ES-I3 (cell line): Measurements from ENCODE around the gene TCTN1.
"Not testable (repeated sequence)": the region's sequence is repeated elsewhere in the genome, so short reads cannot be mapped to it uniquely, and the experiment has no call there.

Experiments
- H3K36me3 ChIP-seq: 2 replicates; pipeline ENCODE4 v1.6.1; 2013; ENCODE audit warnings: mild to moderate bottlenecking, low read length, control low read depth, moderate library complexity; ENCODE audit not compliant: insufficient read depth
- H3K4me1 ChIP-seq: 2 replicates; pipeline ENCODE4 v1.6.1; 2013; ENCODE audit warnings: mild to moderate bottlenecking, control low read depth, low read length; ENCODE audit not compliant: insufficient read depth
- H3K9ac ChIP-seq: 2 replicates; pipeline ENCODE4 v1.6.1; 2013; ENCODE audit warnings: low read depth, mild to moderate bottlenecking, low read length, moderate library complexity
- H3K9me3 ChIP-seq: 2 replicates; pipeline ENCODE4 v1.6.1; 2013; ENCODE audit warnings: mild to moderate bottlenecking, low read length, moderate library complexity; ENCODE audit not compliant: control insufficient read depth, insufficient read depth

Gene TCTN1

DNA sequence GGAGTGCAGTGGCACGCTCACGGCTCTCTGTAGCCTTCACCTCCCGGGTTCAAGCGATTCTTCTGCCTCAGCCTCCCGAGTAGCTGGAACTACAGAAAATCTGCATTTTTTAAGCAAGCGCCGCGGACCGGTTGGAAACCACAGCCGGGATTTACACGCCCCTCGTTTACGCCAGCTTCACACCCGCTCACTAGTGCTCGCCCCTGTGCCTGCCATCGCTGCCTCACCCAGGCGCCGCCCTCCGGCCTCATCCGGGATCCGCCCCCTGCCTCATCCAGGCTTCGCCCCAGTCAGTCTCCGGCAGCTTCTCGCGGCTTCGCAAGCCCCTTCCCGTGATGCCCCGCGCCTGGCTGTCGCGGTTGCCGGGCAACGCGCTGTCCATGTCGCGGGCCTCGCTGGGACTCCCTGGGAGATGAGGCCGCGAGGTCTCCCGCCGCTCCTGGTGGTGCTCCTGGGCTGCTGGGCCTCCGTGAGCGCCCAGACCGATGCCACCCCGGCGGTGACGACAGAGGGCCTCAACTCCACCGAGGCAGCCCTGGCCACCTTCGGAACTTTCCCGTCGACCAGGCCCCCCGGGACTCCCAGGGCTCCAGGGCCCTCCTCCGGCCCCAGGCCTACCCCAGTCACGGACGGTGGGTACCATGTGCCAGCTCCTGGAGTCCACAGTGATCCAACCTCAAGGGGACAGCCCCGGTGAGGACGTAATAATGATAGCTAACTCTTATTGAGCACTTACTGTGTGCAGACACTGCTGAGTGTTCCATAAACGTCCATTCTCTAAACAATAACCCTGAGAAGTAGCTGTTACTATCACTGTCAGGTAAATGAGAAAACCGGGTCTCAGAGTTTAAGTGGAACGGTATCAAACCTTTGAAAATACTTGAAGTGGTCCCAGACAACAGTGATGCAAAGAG, at the start of gene TCTN1:
Gene TCTN1, plus strand, starts transcription at position 359 of the 914 bp plus-strand sequence. Its CDS starts 54 bp downstream, at position 413.
- Histone ChIP-seq H3K4me1 (no peaks in the 10 kb centered on the region; the same call in 1 of the 2 replicates), H3K36me3 (no peaks in the 10 kb centered on the region), H3K9me3 (no peaks in the 10 kb centered on the region), H3K9ac (peak within 1 kb of the TSS; percentile 98)

DNA sequence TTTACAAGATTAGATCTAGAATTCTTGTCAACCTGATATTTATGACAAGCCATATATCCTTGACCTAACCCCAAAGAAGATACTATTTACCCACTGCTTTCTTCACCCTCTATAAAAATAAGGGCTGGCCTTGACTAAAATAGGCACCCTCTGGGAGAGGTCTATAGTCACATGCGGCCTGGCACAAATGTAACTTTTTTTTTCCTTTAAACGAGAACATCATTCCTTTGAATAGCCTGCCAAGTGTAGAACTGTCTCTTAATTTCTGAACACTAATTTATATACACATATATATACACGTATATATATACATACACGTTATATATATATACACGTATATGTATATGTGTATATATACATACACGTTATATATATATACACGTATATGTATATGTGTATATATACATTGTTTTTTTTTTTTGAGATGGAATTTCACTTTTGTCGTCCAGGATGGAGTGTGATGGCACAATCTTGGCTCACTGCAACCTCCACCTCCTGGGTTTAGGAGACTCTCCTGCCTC, 49.4 kb upstream of the TCTN1 start:
- no peak overlapping the region for H3K9ac ChIP-seq
- peaks cover 3% of the 10 kb centered on the region for H3K9me3 ChIP-seq
- H3K36me3 ChIP-seq, result no peaks in the 10 kb centered on the region
- peaks cover 4% of the 10 kb centered on the region; the same call in 1 of the 2 replicates for H3K4me1 ChIP-seq

GRCh38 chr12:110565894-110566871, 47.7 kb upstream of the TCTN1 start:
- Histone ChIP-seq H3K36me3 (no peaks in the 10 kb centered on the region), H3K9ac (no peak overlapping the region), H3K9me3 (peaks cover 7% of the 10 kb centered on the region), H3K4me1 (peaks cover 4% of the 10 kb centered on the region; the same call in 1 of the 2 replicates)

- no peak overlapping the region for H3K9ac ChIP-seq
- peaks cover 7% of the 10 kb centered on the region for H3K9me3 ChIP-seq
- H3K4me1 ChIP-seq, result peaks cover 4% of the 10 kb centered on the region; the same call in 1 of the 2 replicates
- no peaks in the 10 kb centered on the region for H3K36me3 ChIP-seq
These were observed 46.9 kb upstream of the TCTN1 start for GRCh38 chr12:110566993-110567392.

- H3K4me1 ChIP-seq, result peaks cover 4% of the 10 kb centered on the region; the same call in 1 of the 2 replicates
These were observed 45.2 kb upstream of the TCTN1 start for GRCh38 chr12:110568752-110569151.

GRCh38 chr12:110569838-110570237, 44.1 kb upstream of the TCTN1 start:
- H3K9ac ChIP-seq, H3K4me1 ChIP-seq: not testable (repeated sequence)

More at GRCh38 chr12:110568752-110569151, 45.2 kb upstream of the TCTN1 start:
- peaks cover 7% of the 10 kb centered on the region for H3K9me3 ChIP-seq
- no peak overlapping the region for H3K9ac ChIP-seq
- no peaks in the 10 kb centered on the region for H3K36me3 ChIP-seq

GRCh38 chr12:110570798-110571197, 43.1 kb upstream of the TCTN1 start:
- H3K9me3 ChIP-seq, H3K36me3 ChIP-seq, H3K4me1 ChIP-seq, H3K9ac ChIP-seq: not testable (repeated sequence)

More at GRCh38 chr12:110569838-110570237, 44.1 kb upstream of the TCTN1 start:
- not testable (repeated sequence) for H3K9me3 ChIP-seq, H3K36me3 ChIP-seq

DNA sequence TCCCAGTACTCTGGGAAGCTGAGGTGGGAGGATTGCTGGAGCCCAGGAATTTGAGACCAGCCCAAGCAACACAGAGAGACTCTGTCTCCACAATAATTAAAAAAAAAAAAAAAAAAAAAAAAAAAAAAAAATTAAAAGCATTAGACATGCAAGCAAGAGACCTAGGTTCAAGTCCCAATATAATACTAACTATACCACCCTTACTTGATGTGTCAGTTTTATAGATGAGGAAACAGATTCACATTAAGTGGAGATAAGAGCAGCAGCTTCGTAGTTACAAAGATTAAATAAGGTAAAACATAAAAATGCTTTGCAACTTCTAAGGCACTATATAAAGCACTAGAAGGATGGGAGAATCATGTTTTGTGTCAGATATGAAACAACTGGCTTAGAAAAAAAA, 39.9 kb upstream of the TCTN1 start:
- peaks cover under 1% of the 10 kb centered on the region; the same call in 1 of the 2 replicates for H3K4me1 ChIP-seq
- peaks cover 7% of the 10 kb centered on the region for H3K9me3 ChIP-seq
- H3K9ac ChIP-seq, result no peak overlapping the region
- no peaks in the 10 kb centered on the region for H3K36me3 ChIP-seq

DNA sequence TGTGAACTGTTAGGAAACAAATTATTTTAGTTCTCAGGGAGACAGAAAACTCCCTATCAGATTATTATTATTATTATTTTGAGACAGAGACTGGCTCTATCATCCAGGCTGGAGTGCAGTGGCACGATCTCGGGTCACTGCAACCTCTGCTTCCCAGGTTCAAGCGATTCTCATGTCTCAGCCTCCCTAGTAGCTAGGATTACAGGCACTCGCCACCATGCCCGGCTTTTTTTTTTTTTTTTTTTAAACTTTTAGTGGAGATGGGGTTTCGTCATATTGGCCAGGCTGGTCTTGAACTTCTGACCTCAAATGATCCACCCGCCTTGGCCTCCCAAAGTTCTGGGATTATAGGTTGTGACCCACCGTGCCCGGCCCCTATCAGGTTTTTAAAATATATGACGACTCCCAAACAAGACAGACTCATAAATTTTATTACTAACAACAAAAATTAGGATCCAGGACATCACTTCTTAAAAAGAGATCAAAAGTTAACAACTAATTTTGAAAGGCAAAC, 39.2 kb upstream of the TCTN1 start:
- not testable (repeated sequence) for H3K9ac ChIP-seq, H3K4me1 ChIP-seq, H3K36me3 ChIP-seq, H3K9me3 ChIP-seq

DNA sequence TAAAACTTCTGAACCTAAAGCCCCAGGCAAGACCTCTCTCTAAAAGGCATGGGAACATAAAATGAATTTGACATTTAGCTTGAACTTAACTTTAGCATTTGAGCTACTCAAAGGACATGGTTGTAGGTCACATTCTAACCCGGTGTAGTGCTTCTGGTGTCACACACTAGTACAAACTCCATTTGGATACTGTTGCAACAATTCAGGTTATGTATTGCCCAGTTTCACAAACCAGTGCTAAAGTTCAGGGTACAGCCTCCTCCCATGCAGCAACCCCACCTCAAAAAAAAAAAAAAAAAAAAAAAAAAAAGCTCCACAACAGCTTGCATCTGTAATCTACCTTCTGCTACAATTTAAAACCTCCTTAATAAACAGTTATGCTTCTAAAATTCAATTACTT, 38.6 kb upstream of the TCTN1 start:
- Histone ChIP-seq H3K9me3 (no peaks in the 10 kb centered on the region; the same call in 1 of the 2 replicates), H3K36me3 (no peaks in the 10 kb centered on the region), H3K4me1 (peaks cover 5% of the 10 kb centered on the region), H3K9ac (no peak overlapping the region)

DNA sequence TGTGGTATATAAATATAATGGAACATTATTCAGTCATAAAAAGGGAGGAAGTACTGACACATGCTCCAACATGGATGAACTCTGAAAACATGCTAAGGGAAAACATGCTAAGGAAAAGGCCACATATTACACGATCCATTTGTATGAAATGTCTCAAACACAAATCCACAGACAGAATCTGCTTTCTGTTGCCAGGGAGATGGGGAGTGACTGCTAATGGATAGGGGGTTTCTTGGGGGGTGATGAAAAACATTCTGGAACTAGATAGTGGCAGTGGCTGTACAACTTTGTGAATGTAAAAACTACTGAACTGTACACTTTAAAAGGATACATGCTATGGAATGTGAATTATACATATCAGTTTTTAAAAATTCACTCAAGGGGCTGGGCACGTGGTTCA, 37.4 kb upstream of the TCTN1 start:
- Histone ChIP-seq H3K36me3 (no peaks in the 10 kb centered on the region), H3K9me3 (no peaks in the 10 kb centered on the region; the same call in 1 of the 2 replicates), H3K9ac (no peak overlapping the region), H3K4me1 (peaks cover 5% of the 10 kb centered on the region)

DNA sequence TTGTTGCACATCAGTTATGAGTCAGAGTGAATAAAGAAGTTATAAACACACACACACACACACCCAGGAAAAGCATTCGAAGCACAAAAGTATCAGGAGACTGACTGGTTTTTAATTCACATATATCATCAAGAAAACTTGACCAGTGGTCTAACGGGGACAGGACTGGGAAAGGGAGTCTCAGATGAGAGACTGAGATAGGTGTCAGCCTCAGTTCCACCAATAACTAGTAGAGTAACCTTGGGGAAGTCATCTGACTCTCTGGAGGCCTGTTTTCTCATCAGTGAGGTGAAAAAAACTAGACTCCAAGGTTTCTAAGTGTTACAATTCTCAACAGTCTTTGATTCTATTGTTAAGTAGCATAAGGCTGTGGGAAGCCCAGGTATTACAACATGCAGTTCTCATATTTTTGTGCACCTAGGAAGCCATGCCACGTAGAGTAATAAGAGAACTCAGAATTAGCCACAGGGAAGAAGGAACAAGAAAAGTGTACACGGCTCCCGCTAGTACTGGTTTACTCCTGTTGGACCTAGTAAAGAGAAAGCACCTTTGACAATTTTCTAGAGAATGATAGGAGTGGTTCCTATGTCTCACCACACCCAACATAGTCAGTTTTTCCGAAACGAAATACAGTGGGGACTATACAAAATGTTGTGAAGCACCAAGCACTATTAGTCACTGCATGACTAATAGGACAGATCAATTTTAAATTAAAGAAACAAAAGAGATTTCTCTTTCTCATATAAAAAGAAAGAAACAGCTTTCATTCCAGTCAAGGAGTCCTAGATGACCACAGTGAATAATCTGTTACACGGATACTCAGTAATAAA, 35.9 kb upstream of the TCTN1 start:
- Histone ChIP-seq H3K9ac (no peak overlapping the region), H3K4me1 (peaks cover 5% of the 10 kb centered on the region)

More for the DNA sequence above, 35.9 kb upstream of the TCTN1 start:
- Histone ChIP-seq H3K36me3 (no peaks in the 10 kb centered on the region), H3K9me3 (no peaks in the 10 kb centered on the region)
